HFFc6 (cell line): Measurements from ENCODE around the gene SV2B. TPM values are rescaled to one million over a fixed set of nuclear protein-coding genes. Genes with fewer than 3 reads are reported as not detected.
"Not testable (repeated sequence)": the region's sequence is repeated elsewhere in the genome, so short reads cannot be mapped to it uniquely, and the experiment has no call there.

Experiments
- DNase-seq: peaks from one replicate; pipeline ENCODE4 v3.0.0-alpha.2; 2018
- H3K27ac Mint-ChIP-seq: 2 replicates; pipeline ENCODE4 v1.8.0; 2020; ENCODE audit warnings: mild to moderate bottlenecking, mixed read lengths
- H3K27me3 Mint-ChIP-seq: 2 replicates; pipeline ENCODE4 v1.8.0; 2021; ENCODE audit warnings: mild to moderate bottlenecking, moderate library complexity, mixed read lengths; ENCODE audit not compliant: insufficient read depth
- H3K36me3 Mint-ChIP-seq: 2 replicates; pipeline ENCODE4 v1.8.0; 2021; ENCODE audit warnings: low read depth, mixed read lengths
- H3K4me1 Mint-ChIP-seq: 2 replicates; pipeline ENCODE4 v1.8.0; 2020; ENCODE audit warnings: low read depth, mixed read lengths
- H3K4me3 Mint-ChIP-seq: 2 replicates; pipeline ENCODE4 v1.8.0; 2020; ENCODE audit warnings: mild to moderate bottlenecking, moderate library complexity, mixed read lengths
- H3K9me3 Mint-ChIP-seq: 2 replicates; pipeline ENCODE4 v1.8.0; 2020; ENCODE audit warnings: mild to moderate bottlenecking, mixed read lengths
- CTCF ChIP-seq: fragments of 200-600 bp; sonication (generic); IDR thresholded peaks from 2 replicates; pipeline ENCODE4 v1.5.0; 2021; ENCODE audit warnings: antibody characterized with exemption, mild to moderate bottlenecking
- total RNA-seq, 6 experiments: library from RNA; stranded (reverse); fragmentation: NEBNext Ultra II Directional; extraction: Animal tissue kit (Norgen Biotek cat#: 25700); gene quantifications; 2 replicates in 1 of 6; 3 replicates in 5 of 6; pipeline ENCODE4 v1.2.3, GENCODE V29; 2021

The SV2B gene
- total RNA-seq, 6 experiments from 2014 or later = not detected

GRCh38 chr15:91331581-91331980 is 231.5 kb downstream of the SV2B start:
- H3K4me1 Mint-ChIP-seq = no peaks in the 10 kb centered on the region
- no peak overlapping the region for H3K4me3 Mint-ChIP-seq
- DNase-seq = no peak
- H3K27ac Mint-ChIP-seq = no peak overlapping the region
- no peak for TF ChIP-seq CTCF
- no peaks in the 10 kb centered on the region for H3K27me3 Mint-ChIP-seq
- peaks cover 25% of the 10 kb centered on the region; the same call in 1 of the 2 replicates for H3K9me3 Mint-ChIP-seq
- H3K36me3 Mint-ChIP-seq = no peaks in the 10 kb centered on the region

GRCh38 chr15:91335702-91336101 is 235.6 kb downstream of the SV2B start:
- Mint-ChIP-seq H3K27me3 (no peaks in the 10 kb centered on the region), H3K27ac (no peak overlapping the region), H3K4me3 (no peak overlapping the region), H3K9me3 (peaks cover 17% of the 10 kb centered on the region; the same call in 1 of the 2 replicates), H3K36me3 (no peaks in the 10 kb centered on the region), H3K4me1 (no peaks in the 10 kb centered on the region)
- no peak for DNase-seq
- no peak for TF ChIP-seq CTCF

- Mint-ChIP-seq H3K36me3 (no peaks in the 10 kb centered on the region), H3K27ac (no peak overlapping the region), H3K9me3 (peaks cover 18% of the 10 kb centered on the region; the same call in 1 of the 2 replicates), H3K4me3 (no peak overlapping the region), H3K4me1 (no peaks in the 10 kb centered on the region), H3K27me3 (no peaks in the 10 kb centered on the region)
- no peak for DNase-seq
- TF ChIP-seq CTCF = no peak
Observed at GRCh38 chr15:91336687-91337086, 236.6 kb downstream of the SV2B start.

GRCh38 chr15:91338766-91339165 is 238.7 kb downstream of the SV2B start:
- TF ChIP-seq CTCF = no peak
- no peak for DNase-seq
- Mint-ChIP-seq H3K4me1 (no peaks in the 10 kb centered on the region), H3K9me3 (peaks cover 25% of the 10 kb centered on the region; the same call in 1 of the 2 replicates), H3K36me3 (no peaks in the 10 kb centered on the region), H3K27me3 (no peaks in the 10 kb centered on the region), H3K27ac (no peak overlapping the region), H3K4me3 (no peak overlapping the region)

GRCh38 chr15:91342097-91342496 is 242.0 kb downstream of the SV2B start:
- Mint-ChIP-seq H3K4me3 (no peak overlapping the region), H3K36me3 (no peaks in the 10 kb centered on the region), H3K27me3 (no peaks in the 10 kb centered on the region), H3K9me3 (peaks cover 34% of the 10 kb centered on the region), H3K27ac (no peak overlapping the region), H3K4me1 (no peaks in the 10 kb centered on the region)
- TF ChIP-seq CTCF = no peak
- DNase-seq = no peak

GRCh38 chr15:91344912-91345311 is 244.9 kb downstream of the SV2B start:
- not testable (repeated sequence) for H3K27me3 Mint-ChIP-seq, DNase-seq, H3K36me3 Mint-ChIP-seq, H3K27ac Mint-ChIP-seq, H3K4me1 Mint-ChIP-seq, H3K4me3 Mint-ChIP-seq
- H3K9me3 Mint-ChIP-seq = peaks cover 27% of the 10 kb centered on the region
